Measurements from ENCODE around the gene TOPORS. TPM values are rescaled to one million over a fixed set of nuclear protein-coding genes. Genes with fewer than 3 reads are reported as not detected.
"Not testable (repeated sequence)": the region's sequence is repeated elsewhere in the genome, so short reads cannot be mapped to it uniquely, and the experiment has no call there.

Gene TOPORS
- total RNA-seq (10 to 100 TPM; 16.9 to 17.0 TPM), polyA plus RNA-seq (1 to 10 TPM; 7.8 to 8.6 TPM)
- long read RNA-seq, donor 1, full-length matches to known transcripts, result 46 of 68 reads
- long read RNA-seq, donor 1, partial matches to known transcripts, result 14 of 68 reads
- long read RNA-seq, donor 1, other reads (novel, unspliced or antisense), result 8 of 68 reads
- long read RNA-seq, donor 2, full-length matches to known transcripts, result 11 of 18 reads
- long read RNA-seq, donor 2, partial matches to known transcripts, result 2 of 18 reads
- long read RNA-seq, donor 2, other reads (novel, unspliced or antisense), result 5 of 18 reads

DNA sequence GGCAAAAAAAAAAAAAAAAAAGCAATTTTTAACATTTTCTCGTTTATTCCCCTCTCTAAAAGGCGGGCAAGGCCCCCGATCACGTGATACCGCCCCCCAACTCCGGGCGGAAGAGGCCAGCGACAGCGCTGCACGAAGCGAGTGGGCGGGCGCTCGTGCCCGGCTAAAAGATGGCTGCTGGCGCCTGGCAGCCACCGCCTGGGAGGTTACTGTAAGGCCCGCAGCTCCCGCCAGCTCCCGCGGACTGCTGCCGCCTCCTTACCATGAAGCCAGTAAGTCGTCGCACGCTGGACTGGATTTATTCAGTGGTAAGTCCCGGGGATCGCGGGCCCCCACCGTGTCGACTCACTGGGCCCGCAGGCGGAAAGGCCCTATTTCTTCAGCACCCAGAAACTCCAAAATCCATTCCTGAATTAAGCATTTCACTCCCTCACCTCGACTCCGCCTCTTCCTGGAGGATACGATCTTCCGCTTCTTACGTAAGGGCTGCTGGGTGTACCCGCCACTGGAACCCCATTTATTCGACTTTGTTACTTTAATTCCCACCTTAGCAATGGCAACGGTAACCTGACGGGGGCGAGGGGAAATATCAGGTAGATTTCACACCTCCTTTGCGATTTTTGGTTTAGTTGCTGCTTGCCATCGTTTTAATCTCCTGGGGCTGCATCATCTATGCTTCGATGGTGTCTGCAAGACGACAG is at the start of gene TOPORS, which contains the start of gene SMIM27:
TSS of gene TOPORS (minus strand) at position 415 of the 701 bp plus-strand sequence. CDS start at position 265, 150 bp downstream.
TSS of gene SMIM27 (plus strand) at position 156 of the 701 bp plus-strand sequence. CDS start at position 264, 108 bp downstream.
- no peaks in the 10 kb centered on the region for H3K9me3 ChIP-seq (ENCODE audit: control insufficient read depth, low read length)
- WGBS, 2 donors, result 0% methylated on average over 46 of the region's 46 CpGs
- ATAC-seq (ENCODE audit: low FRiP score) (peak; percentile 97), DNase-seq (peak; percentile 96 to 97)
- H3K27ac ChIP-seq (ENCODE audit: low read depth in 1 of 2, low read length in 2 of 2), result peak within 1 kb of the TSS; percentile 89 to 90
- no peaks in the 10 kb centered on the region for H3K27me3 ChIP-seq (ENCODE audit: control insufficient read depth in 1 of 2, insufficient read depth in 2 of 2, low read length in 1 of 2)
- intact Hi-C loops (cut with DNase I), result no loop called here
- H3K36me3 ChIP-seq (ENCODE audit: control insufficient read depth in 1 of 2, insufficient read depth in 2 of 2, low read length in 1 of 2), result no peaks in the 10 kb centered on the region
- peak within 1 kb of the TSS; percentile 84 to 85 for H3K4me3 ChIP-seq (ENCODE audit: low read length in 2 of 2)
- no peaks in the 10 kb centered on the region for H3K4me1 ChIP-seq (ENCODE audit: control insufficient read depth in 1 of 2, insufficient read depth in 2 of 2, low read length in 2 of 2)

DNA sequence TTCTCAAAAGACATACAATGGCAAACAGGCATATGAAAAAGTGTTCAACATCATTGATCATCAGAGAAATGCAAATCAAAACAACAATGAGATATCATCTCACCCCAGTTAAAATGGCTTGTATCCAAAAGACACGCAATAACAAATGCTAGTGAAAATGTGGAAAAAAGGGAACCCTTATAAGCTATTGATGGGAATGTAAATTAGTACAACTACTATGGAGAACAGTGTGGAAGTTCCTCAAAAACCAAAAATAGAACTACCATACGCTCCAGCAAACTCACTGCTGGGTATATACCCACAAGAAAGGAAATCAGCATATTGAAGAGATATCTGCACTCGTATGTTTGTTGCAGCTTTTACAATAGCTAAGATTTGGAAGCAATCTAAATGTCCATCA is 46.6 kb upstream of the TOPORS start:
- intact Hi-C loops (cut with DNase I); ATAC-seq (ENCODE audit: low FRiP score); DNase-seq; H3K9me3 ChIP-seq (ENCODE audit: control insufficient read depth, low read length); H3K36me3 ChIP-seq (ENCODE audit: control insufficient read depth in 1 of 2, insufficient read depth in 2 of 2, low read length in 1 of 2); H3K4me1 ChIP-seq (ENCODE audit: control insufficient read depth in 1 of 2, insufficient read depth in 2 of 2, low read length in 2 of 2); H3K4me3 ChIP-seq (ENCODE audit: low read length in 2 of 2); H3K27me3 ChIP-seq (ENCODE audit: control insufficient read depth in 1 of 2, insufficient read depth in 2 of 2, low read length in 1 of 2); H3K27ac ChIP-seq (ENCODE audit: low read depth in 1 of 2, low read length in 2 of 2): not testable (repeated sequence)
- 74 to 77% methylated on average over 3 of the region's 3 CpGs for WGBS, 2 donors

DNA sequence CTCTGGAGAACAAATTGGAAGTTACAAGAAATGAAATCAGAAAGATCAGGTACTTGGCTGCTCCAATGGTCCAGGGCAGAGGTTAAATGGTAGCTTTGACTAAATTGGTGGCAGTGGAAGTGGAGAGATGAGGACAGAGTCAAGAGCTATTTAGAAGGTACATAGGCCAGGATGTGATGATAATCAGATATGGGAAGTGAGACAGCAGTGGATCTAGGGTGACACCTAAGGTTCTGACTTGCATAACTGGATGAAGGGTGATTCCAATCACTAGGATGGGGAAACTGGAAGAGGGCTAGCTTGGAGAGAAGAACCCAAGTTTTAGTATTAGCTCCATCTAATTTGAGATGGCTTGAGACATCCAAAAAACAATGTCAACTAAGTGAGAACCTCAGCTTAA is 44.5 kb upstream of the TOPORS start:
- Histone ChIP-seq H3K9me3 (ENCODE audit: control insufficient read depth, low read length) (no peaks in the 10 kb centered on the region), H3K4me3 (ENCODE audit: low read length in 2 of 2) (no peak overlapping the region), H3K27me3 (ENCODE audit: control insufficient read depth in 1 of 2, insufficient read depth in 2 of 2, low read length in 1 of 2) (no peaks in the 10 kb centered on the region), H3K27ac (ENCODE audit: low read depth in 1 of 2, low read length in 2 of 2) (no peak overlapping the region), H3K4me1 (ENCODE audit: control insufficient read depth in 1 of 2, insufficient read depth in 2 of 2, low read length in 2 of 2) (no peaks in the 10 kb centered on the region), H3K36me3 (ENCODE audit: control insufficient read depth in 1 of 2, insufficient read depth in 2 of 2, low read length in 1 of 2) (no peaks in the 10 kb centered on the region)
- intact Hi-C loops (cut with DNase I), result no loop called here
- no peak for DNase-seq
- no peak for ATAC-seq (ENCODE audit: low FRiP score)

DNA sequence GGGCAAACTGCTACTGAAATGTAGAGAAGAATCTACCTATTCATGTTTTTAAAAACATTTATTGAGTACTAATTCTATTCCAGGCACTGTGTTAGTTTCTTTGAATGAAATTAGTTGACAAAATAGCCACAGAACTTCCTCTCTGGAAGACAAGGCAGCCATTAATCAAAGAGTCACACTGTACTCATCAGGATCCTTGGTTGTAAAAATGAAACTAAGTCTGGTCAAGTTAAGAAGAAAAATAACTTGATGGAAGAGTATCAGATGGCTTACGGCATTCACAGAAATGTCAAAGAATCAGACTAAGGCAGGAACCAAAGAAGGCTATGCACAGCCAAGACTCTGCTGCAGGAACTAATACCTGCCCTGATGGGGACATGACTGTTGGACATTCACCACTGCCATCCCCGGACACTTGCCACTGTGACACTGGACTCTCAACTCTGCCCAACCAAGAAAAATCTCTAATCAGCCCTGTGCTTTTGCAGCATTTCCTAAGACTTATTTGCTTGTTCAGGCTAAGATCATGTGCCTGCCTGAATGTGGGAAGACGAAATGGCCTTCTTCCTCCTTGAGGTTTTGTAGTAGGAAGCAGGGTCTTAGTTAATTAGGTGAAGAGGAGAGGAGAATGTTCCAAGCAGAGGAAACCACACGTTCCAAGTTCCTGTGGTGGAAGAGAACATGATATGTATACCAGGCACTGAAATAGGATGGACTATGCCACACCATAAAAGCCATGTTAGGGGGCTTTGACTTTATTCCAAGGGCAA is 43.9 kb upstream of the TOPORS start:
- intact Hi-C loops (cut with DNase I), result no loop called here
- ATAC-seq (ENCODE audit: low FRiP score) (no peak), DNase-seq (no peak)
- Histone ChIP-seq H3K27me3 (ENCODE audit: control insufficient read depth in 1 of 2, insufficient read depth in 2 of 2, low read length in 1 of 2) (no peaks in the 10 kb centered on the region), H3K4me1 (ENCODE audit: control insufficient read depth in 1 of 2, insufficient read depth in 2 of 2, low read length in 2 of 2) (no peaks in the 10 kb centered on the region), H3K27ac (ENCODE audit: low read depth in 1 of 2, low read length in 2 of 2) (no peak overlapping the region), H3K9me3 (ENCODE audit: control insufficient read depth, low read length) (no peaks in the 10 kb centered on the region), H3K36me3 (ENCODE audit: control insufficient read depth in 1 of 2, insufficient read depth in 2 of 2, low read length in 1 of 2) (no peaks in the 10 kb centered on the region), H3K4me3 (ENCODE audit: low read length in 2 of 2) (no peak overlapping the region)
- 68 to 70% methylated on average over 4 of the region's 4 CpGs for WGBS, 2 donors

DNA sequence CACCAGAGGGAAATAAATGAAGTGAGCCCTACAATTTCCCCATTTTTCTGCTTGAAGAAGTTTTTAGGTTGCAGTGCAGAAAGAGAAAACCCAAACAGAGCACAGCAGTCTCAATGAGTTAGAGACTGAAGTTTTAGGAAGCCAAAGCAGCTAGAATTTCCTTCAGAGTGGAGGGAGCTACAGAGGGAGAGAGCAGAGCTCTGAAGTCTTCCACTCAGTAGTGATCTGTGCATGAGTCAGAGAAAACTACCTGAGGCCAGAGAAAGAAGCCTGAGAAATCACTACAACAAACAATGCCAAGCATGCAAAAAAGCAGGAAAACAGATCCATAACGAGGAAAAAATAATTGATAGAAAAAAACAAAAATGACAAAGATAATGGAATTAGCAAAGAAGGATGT is 38.5 kb upstream of the TOPORS start:
- ATAC-seq (ENCODE audit: low FRiP score), result no peak

DNA sequence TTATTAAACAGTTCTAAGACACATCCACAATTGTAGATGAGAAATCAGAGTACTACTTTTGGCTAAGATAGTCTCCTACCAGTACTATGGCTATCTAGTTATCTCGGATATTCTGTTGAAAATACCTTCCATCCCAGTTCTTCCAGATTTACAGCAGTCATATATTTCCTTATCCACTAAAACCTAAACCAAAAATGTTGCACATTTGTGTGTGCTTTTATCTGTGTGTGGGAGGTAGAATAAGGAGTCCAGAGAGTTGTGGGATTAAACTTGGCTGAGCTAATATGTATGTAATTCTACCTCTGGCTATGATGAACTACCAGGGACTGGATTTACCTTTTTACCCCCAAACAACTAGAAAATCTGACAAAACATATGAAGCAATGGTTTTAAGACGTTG is 38.1 kb upstream of the TOPORS start:
- Histone ChIP-seq H3K4me3 (ENCODE audit: low read length in 2 of 2) (no peak overlapping the region), H3K4me1 (ENCODE audit: control insufficient read depth in 1 of 2, insufficient read depth in 2 of 2, low read length in 2 of 2) (no peaks in the 10 kb centered on the region), H3K27ac (ENCODE audit: low read depth in 1 of 2, low read length in 2 of 2) (no peak overlapping the region), H3K9me3 (ENCODE audit: control insufficient read depth, low read length) (no peaks in the 10 kb centered on the region), H3K36me3 (ENCODE audit: control insufficient read depth in 1 of 2, insufficient read depth in 2 of 2, low read length in 1 of 2) (no peaks in the 10 kb centered on the region), H3K27me3 (ENCODE audit: control insufficient read depth in 1 of 2, insufficient read depth in 2 of 2, low read length in 1 of 2) (no peaks in the 10 kb centered on the region)
- intact Hi-C loops (cut with DNase I), result no loop called here
- WGBS, 2 donors, result 39 to 49% methylated on average over 2 of the region's 2 CpGs
- DNase-seq (no peak), ATAC-seq (ENCODE audit: low FRiP score) (no peak)

More for the DNA sequence above, 38.5 kb upstream of the TOPORS start:
- Histone ChIP-seq H3K9me3 (ENCODE audit: control insufficient read depth, low read length) (no peaks in the 10 kb centered on the region), H3K4me1 (ENCODE audit: control insufficient read depth in 1 of 2, insufficient read depth in 2 of 2, low read length in 2 of 2) (no peaks in the 10 kb centered on the region), H3K27me3 (ENCODE audit: control insufficient read depth in 1 of 2, insufficient read depth in 2 of 2, low read length in 1 of 2) (no peaks in the 10 kb centered on the region), H3K27ac (ENCODE audit: low read depth in 1 of 2, low read length in 2 of 2) (no peak overlapping the region), H3K4me3 (ENCODE audit: low read length in 2 of 2) (no peak overlapping the region), H3K36me3 (ENCODE audit: control insufficient read depth in 1 of 2, insufficient read depth in 2 of 2, low read length in 1 of 2) (no peaks in the 10 kb centered on the region)
- intact Hi-C loops (cut with DNase I), result no loop called here
- 62% methylated on average over 1 of the region's 1 CpG for WGBS, 2 donors
- no peak for DNase-seq

DNA sequence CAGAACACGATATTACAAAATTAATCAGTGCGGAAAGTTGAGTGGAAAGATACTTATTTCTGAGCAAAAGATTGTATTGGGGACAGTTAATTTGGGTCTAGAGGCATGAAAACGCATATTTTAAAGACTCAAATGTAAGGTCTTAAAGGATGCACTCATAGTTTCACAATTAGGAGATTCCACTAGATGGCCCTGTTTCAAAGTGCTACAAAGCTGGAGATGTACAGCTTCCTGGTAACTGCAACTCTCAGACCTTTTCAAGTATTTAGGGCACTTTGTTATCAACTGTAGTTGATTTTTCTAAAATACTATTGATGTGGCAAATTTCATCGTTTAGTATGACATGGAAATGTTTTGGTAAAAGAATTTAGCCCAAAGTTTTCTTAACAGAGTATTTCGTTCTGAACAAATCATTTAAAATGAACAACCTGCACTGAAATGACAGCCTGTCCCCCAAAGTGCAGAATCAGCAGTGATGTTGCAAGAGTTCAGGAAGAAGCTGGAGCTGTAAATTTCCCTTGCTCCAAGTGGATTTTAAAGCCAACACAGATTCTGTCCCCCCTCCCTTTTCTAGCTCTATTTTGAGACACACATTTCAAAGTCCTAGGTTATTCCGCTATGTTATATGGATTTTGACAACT is 36.8 kb upstream of the TOPORS start:
- Histone ChIP-seq H3K4me3 (ENCODE audit: low read length in 2 of 2) (no peak overlapping the region), H3K9me3 (ENCODE audit: control insufficient read depth, low read length) (no peaks in the 10 kb centered on the region), H3K36me3 (ENCODE audit: control insufficient read depth in 1 of 2, insufficient read depth in 2 of 2, low read length in 1 of 2) (no peaks in the 10 kb centered on the region), H3K27me3 (ENCODE audit: control insufficient read depth in 1 of 2, insufficient read depth in 2 of 2, low read length in 1 of 2) (no peaks in the 10 kb centered on the region), H3K27ac (ENCODE audit: low read depth in 1 of 2, low read length in 2 of 2) (no peak overlapping the region), H3K4me1 (ENCODE audit: control insufficient read depth in 1 of 2, insufficient read depth in 2 of 2, low read length in 2 of 2) (no peaks in the 10 kb centered on the region)
- no peak for DNase-seq
- intact Hi-C loops (cut with DNase I), result loop anchor here in 1 of 2 donors (2.0 kb wide), 1 partner anchor 380 kb away; no protein-coding TSS in a partner anchor
- no peak for ATAC-seq (ENCODE audit: low FRiP score)
- 26 to 32% methylated on average over 6 of the region's 6 CpGs for WGBS, 2 donors

DNA sequence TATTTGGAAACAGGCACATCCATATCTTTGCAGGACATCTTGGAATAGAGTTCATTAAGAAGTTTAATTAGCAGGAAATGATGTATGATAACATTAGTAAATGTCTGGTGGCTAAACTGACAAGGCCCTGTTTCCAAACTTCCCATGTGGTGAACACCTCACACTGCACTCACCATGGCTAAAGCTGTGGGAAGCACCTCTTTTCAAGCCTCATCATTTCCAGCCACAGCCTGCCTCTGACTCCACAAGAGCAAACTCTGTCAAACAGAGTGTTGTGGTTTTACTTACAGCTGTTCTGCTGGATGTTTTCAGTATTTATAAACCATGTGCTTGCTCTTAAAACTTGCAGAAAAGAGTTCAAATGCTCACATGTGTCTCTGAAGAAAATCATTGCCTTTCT is 35.5 kb upstream of the TOPORS start:
- intact Hi-C loops (cut with DNase I), result loop anchor here in 1 of 2 donors (2.0 kb wide), 1 partner anchor 381 kb away; no protein-coding TSS in a partner anchor
- no peak for ATAC-seq (ENCODE audit: low FRiP score)
- Histone ChIP-seq H3K4me1 (ENCODE audit: control insufficient read depth in 1 of 2, insufficient read depth in 2 of 2, low read length in 2 of 2) (no peaks in the 10 kb centered on the region), H3K27me3 (ENCODE audit: control insufficient read depth in 1 of 2, insufficient read depth in 2 of 2, low read length in 1 of 2) (no peaks in the 10 kb centered on the region), H3K27ac (ENCODE audit: low read depth in 1 of 2, low read length in 2 of 2) (no peak overlapping the region), H3K36me3 (ENCODE audit: control insufficient read depth in 1 of 2, insufficient read depth in 2 of 2, low read length in 1 of 2) (no peaks in the 10 kb centered on the region), H3K9me3 (ENCODE audit: control insufficient read depth, low read length) (no peaks in the 10 kb centered on the region), H3K4me3 (ENCODE audit: low read length in 2 of 2) (no peak overlapping the region)
- no peak for DNase-seq
